ENCODE data around the gene CDC16.
A peak's percentile ranks its signal among the peaks of the same experiment; 100 is the strongest.

Gene CDC16

DNA sequence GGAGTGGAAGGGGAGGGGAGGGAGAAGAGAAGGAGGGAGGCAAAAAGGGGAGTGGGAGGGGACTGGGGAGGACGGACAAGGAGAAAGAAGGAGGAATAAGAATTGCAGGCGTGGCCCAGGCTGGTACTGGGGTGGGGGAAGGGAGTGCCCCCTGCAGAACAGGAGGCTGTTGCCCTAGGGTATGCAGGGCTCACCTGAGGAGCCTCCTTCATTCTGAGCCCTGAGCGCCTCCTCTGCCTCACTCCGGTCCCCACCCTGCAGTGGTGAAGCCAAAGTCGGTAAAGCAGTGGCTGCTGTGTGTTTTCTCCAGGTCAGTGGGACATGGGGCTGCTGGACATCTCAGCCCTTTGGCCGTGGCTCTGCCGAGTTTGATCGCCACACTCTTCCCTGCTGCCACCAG, 9.1 kb upstream of the CDC16 start:
- no peaks in the 10 kb centered on the region for H3K36me3 ChIP-seq
- no peaks in the 10 kb centered on the region for H3K4me1 ChIP-seq
- H3K27me3 ChIP-seq = peaks cover 24% of the 10 kb centered on the region
- no peak overlapping the region for H3K4me3 ChIP-seq (ENCODE audit: low read depth, low read length)
- no peaks in the 10 kb centered on the region for H3K9me3 ChIP-seq
- DNase-seq = no peak
- TF ChIP-seq, protein P1, sequence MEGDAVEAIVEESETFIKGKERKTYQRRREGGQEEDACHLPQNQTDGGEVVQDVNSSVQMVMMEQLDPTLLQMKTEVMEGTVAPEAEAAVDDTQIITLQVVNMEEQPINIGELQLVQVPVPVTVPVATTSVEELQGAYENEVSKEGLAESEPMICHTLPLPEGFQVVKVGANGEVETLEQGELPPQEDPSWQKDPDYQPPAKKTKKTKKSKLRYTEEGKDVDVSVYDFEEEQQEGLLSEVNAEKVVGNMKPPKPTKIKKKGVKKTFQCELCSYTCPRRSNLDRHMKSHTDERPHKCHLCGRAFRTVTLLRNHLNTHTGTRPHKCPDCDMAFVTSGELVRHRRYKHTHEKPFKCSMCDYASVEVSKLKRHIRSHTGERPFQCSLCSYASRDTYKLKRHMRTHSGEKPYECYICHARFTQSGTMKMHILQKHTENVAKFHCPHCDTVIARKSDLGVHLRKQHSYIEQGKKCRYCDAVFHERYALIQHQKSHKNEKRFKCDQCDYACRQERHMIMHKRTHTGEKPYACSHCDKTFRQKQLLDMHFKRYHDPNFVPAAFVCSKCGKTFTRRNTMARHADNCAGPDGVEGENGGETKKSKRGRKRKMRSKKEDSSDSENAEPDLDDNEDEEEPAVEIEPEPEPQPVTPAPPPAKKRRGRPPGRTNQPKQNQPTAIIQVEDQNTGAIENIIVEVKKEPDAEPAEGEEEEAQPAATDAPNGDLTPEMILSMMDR (IDR thresholded peaks at IDR 0.05; ENCODE audit: low read depth, low read length) = no peak

DNA sequence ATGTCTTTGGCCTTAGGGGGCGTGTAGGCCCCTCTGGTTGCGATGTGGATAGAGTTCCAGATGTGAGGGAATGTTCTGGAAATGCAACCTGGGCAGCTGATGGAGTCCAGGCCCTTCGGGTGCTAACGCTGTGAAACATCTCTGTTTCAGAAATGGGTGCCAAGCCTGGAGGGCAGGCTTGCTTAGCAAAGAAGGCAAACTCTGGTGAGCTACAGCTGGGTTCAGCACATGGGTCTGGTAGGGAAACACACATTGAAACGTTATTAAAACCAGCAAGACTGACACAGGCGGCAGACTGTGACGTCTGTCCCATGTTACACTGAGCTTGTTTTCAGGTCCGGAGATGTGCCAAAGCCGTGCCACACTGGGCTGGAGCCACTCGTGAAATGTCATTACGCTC, 8.6 kb upstream of the CDC16 start:
- TF ChIP-seq, protein P1 (IDR thresholded peaks at IDR 0.05; ENCODE audit: low read depth, low read length) = no peak
- H3K4me3 ChIP-seq (ENCODE audit: low read depth, low read length) = no peak overlapping the region
- DNase-seq = no peak
- peaks cover 26% of the 10 kb centered on the region for H3K27me3 ChIP-seq
- no peaks in the 10 kb centered on the region for H3K4me1 ChIP-seq
- no peaks in the 10 kb centered on the region for H3K36me3 ChIP-seq
- H3K9me3 ChIP-seq = no peaks in the 10 kb centered on the region

DNA sequence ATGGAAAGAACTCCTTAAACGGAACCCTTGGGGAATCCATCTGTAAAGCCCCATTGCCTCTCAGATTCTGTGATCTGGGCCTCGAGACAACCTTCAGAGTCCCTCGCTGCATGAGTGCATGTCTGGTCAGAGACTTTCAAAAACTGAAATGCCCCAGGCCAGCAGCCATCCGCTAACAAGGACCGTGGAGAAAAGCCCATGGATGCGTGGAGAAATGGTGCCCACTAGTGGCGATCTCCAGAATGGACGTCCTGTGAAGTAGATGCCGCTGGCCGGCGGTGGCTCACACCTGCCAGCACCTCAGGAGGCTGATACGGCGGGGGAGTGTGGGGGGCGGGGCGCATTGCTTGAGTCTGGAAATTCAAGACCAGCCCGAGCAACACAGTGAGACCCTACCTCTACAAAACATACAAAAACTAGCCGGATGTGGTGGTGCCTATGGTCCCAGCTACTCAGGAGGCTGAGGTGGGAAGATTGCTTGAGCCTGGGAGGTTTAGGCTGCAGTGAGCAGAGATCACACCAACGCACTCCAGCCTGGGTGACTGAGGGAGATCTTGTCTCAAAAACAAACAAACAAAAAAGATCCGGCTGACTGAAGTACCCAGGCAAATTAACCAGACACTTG, 7.9 kb upstream of the CDC16 start:
- Histone ChIP-seq H3K4me1 (no peaks in the 10 kb centered on the region), H3K4me3 (ENCODE audit: low read depth, low read length) (no peak overlapping the region), H3K27me3 (peaks cover 26% of the 10 kb centered on the region), H3K36me3 (no peaks in the 10 kb centered on the region), H3K9me3 (no peaks in the 10 kb centered on the region)
- DNase-seq = peak; percentile 87
- TF ChIP-seq, protein P1 (IDR thresholded peaks at IDR 0.05; ENCODE audit: low read depth, low read length) = peak; percentile 95

DNA sequence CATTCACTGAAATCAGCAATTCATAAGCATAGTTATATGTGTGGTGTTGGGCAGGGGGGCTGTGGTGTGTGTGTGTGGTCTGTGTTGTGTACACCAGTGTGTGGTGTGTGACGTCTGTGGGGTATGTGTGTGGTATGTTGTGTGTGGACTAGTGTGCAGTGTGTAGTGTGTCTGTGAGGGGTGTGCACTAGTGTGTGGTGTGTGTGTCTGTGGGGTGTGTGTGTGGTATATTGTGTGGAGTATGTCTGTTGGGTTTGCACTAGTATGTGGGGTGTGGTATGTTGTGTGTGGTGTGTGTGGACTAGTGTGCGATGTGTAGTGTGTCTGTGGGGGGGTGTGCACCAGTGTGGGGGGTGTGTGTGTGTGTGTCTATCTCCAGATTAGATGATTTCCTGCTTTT, 7.2 kb upstream of the CDC16 start:
- H3K4me1 ChIP-seq = no peaks in the 10 kb centered on the region
- no peaks in the 10 kb centered on the region for H3K9me3 ChIP-seq
- H3K4me3 ChIP-seq (ENCODE audit: low read depth, low read length) = no peak overlapping the region
- no peak for DNase-seq
- H3K27me3 ChIP-seq = peaks cover 26% of the 10 kb centered on the region
- H3K36me3 ChIP-seq = no peaks in the 10 kb centered on the region
- TF ChIP-seq, protein P1 (IDR thresholded peaks at IDR 0.05; ENCODE audit: low read depth, low read length) = no peak

DNA sequence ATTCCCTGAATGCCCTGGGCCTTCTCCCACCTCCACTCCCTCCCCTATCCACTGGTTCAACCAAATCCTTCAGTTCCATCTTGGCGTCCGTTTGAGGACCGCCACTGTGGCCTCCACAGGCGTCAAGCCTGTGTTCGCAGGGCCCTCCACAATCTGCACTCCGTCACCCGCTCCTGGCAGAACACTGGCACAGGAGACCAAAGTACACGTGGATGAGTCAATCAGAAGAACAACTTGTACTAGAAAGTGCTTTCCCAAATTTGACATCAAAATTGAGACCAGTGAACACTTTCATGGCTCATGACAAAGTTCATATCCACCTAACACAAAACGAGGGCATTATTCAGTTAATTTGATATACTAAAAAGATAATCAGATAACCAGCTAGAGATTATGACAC, 6.5 kb upstream of the CDC16 start:
- no peak for DNase-seq
- H3K9me3 ChIP-seq = no peaks in the 10 kb centered on the region
- TF ChIP-seq, protein P1 (IDR thresholded peaks at IDR 0.05; ENCODE audit: low read depth, low read length) = no peak
- peaks cover 26% of the 10 kb centered on the region for H3K27me3 ChIP-seq
- H3K36me3 ChIP-seq = no peaks in the 10 kb centered on the region
- no peak overlapping the region for H3K4me3 ChIP-seq (ENCODE audit: low read depth, low read length)
- H3K4me1 ChIP-seq = no peaks in the 10 kb centered on the region

DNA sequence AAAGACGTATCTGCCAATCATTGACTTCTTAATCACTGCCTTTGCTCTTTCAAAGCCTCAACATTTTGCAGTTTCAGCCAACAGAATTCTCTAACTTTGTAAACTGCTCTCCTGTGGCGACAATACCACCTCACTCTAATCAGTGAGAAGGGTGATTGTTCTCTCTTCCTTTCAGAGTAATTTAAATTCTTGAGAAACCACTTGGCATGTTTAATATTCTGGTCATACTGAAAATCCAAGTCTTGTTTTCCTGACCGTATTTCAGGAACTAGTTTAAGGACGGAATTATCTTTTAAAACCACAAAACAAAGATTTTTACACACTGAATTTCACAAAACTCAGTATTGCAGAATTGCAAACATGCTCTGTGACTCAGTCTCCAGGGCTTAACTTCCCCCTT, 5.2 kb upstream of the CDC16 start:
- no peak for DNase-seq
- Histone ChIP-seq H3K36me3 (no peaks in the 10 kb centered on the region), H3K4me1 (no peaks in the 10 kb centered on the region), H3K27me3 (peaks cover 26% of the 10 kb centered on the region), H3K4me3 (ENCODE audit: low read depth, low read length) (no peak overlapping the region), H3K9me3 (no peaks in the 10 kb centered on the region)
- TF ChIP-seq, protein P1 (IDR thresholded peaks at IDR 0.05; ENCODE audit: low read depth, low read length) = no peak
